Smooth muscle cell (in vitro differentiated cells): ENCODE results near the gene MRPS27. TPM values are rescaled to one million over a fixed set of nuclear protein-coding genes. Genes with fewer than 3 reads are reported as not detected.

Experiments
- DNase-seq: peaks from one replicate; lab custom pipeline; 2025; ENCODE audit not compliant: unreplicated experiment; lab: John Stamatoyannopoulos, UW
- H2AFZ ChIP-seq: fragments of 200-600 bp; sonication (generic); 2 replicates; pipeline ENCODE4 v1.6.0; 2016; ENCODE audit warnings: antibody characterized with exemption, low read depth, mild to moderate bottlenecking
- H3F3A ChIP-seq: fragments of 200-600 bp; sonication (generic); 2 replicates; pipeline ENCODE4 v1.6.0; 2017; ENCODE audit warnings: antibody characterized with exemption, low read depth
- H3K27ac ChIP-seq: fragments of 200-600 bp; sonication (generic); 2 replicates; pipeline ENCODE4 v1.5.1; 2016; ENCODE audit warnings: low read depth, mild to moderate bottlenecking
- H3K27me3 ChIP-seq: fragments of 200-600 bp; sonication (generic); 2 replicates; pipeline ENCODE4 v1.6.1; 2016; ENCODE audit warnings: low read depth, mild to moderate bottlenecking
- H3K36me3 ChIP-seq: fragments of 200-600 bp; sonication (generic); 2 replicates; pipeline ENCODE4 v1.5.1; 2016; ENCODE audit warnings: low read depth
- H3K4me1 ChIP-seq: fragments of 200-600 bp; sonication (generic); 2 replicates; pipeline ENCODE4 v1.5.1; 2016; ENCODE audit warnings: low read depth
- H3K4me2 ChIP-seq: fragments of 200-600 bp; sonication (generic); 2 replicates; pipeline ENCODE4 v1.6.0; 2016; ENCODE audit warnings: mild to moderate bottlenecking
- H3K4me3 ChIP-seq: fragments of 200-600 bp; sonication (generic); 2 replicates; pipeline ENCODE4 v1.5.1; 2016; ENCODE audit warnings: mild to moderate bottlenecking
- H3K79me2 ChIP-seq: fragments of 200-600 bp; sonication (generic); 2 replicates; pipeline ENCODE4 v1.6.0; 2016; ENCODE audit warnings: low read depth, mild to moderate bottlenecking
- H3K9ac ChIP-seq: fragments of 200-600 bp; sonication (generic); 2 replicates; pipeline ENCODE4 v1.6.0; 2016; ENCODE audit warnings: low read depth
- H3K9me3 ChIP-seq: fragments of 200-600 bp; sonication (generic); replicated peaks from 2 replicates; pipeline ENCODE4 v1.5.1; 2016; ENCODE audit warnings: low read depth
- H4K20me1 ChIP-seq: fragments of 200-600 bp; sonication (generic); 2 replicates; pipeline ENCODE4 v1.6.0; 2016; ENCODE audit warnings: low read depth
- CTCF ChIP-seq: fragments of 200-600 bp; sonication (generic); IDR thresholded peaks from 2 replicates; pipeline ENCODE4 v1.5.1; 2017; ENCODE audit warnings: borderline replicate concordance, mild to moderate bottlenecking, antibody characterized with exemption; ENCODE audit not compliant: insufficient read depth, poor library complexity, severe bottlenecking
- WGBS: methylation state at CpG from one replicate; pipeline ENCODE4 v1.1.7; 2016; ENCODE audit warnings: low lambda C conversion rate; 5-methylcytosine and 5-hydroxymethylcytosine counted together
- polyA plus RNA-seq: library from polyadenylated mRNA; unstranded; fragments of >200 nt; fragmentation: Nextera tagmentation; extraction: Ambion mirVana; gene quantifications from 2 replicates; pipeline ENCODE4 v1.2.1, GENCODE V29; 2016
- total RNA-seq: library from RNA; depleted of rRNA; stranded (reverse); fragments of >200 nt; gene quantifications from 2 replicates; pipeline ENCODE4 v1.2.3, GENCODE V29; 2014

The MRPS27 gene
- total and polyA plus RNA-seq, 2 experiments from 2014 or later: 36.7 to 38.3 TPM

DNA sequence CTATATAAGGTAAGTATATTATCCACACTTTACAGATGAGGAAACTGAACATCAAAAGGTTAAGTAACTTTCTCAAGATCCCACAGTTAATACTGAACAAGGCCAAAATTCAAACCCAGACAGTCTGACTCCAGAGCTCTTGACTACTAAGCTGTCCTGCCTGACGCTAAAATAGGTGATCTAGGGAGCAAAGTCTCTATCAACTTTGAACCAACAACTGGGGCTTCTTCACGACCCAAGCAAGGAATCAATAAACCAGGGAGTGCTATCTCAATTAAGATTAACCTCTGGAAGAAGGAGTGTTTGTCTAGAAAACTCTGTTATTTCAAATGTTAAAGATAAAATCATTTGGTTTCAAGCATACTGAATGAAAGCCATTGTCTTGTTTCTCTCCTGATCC is 64.4 kb downstream of the MRPS27 start:
- 68% methylated on average over 2 of the region's 2 CpGs for WGBS
- H3K27me3 ChIP-seq: no peaks in the 10 kb centered on the region

GRCh38 chr5:72255237-72255636 is 64.8 kb downstream of the MRPS27 start:
- H3K9me3 ChIP-seq: no peaks in the 10 kb centered on the region
- H3K4me3 ChIP-seq: no peak overlapping the region
- no peaks in the 10 kb centered on the region for H3K27me3 ChIP-seq
- H3K9ac ChIP-seq: no peak overlapping the region
- H2AFZ ChIP-seq: no peak overlapping the region
- no peak for TF ChIP-seq CTCF
- H4K20me1 ChIP-seq: no peaks in the 10 kb centered on the region
- DNase-seq: no peak
- no peak overlapping the region for H3K4me2 ChIP-seq
- H3F3A ChIP-seq: peaks cover 7% of the 10 kb centered on the region
- H3K79me2 ChIP-seq: peaks cover 21% of the 10 kb centered on the region
- peaks cover 17% of the 10 kb centered on the region for H3K4me1 ChIP-seq
- H3K36me3 ChIP-seq: no peaks in the 10 kb centered on the region
- no peak overlapping the region for H3K27ac ChIP-seq
- WGBS: 95% methylated on average over 3 of the region's 3 CpGs

More for the DNA sequence above, 64.4 kb downstream of the MRPS27 start:
- Histone ChIP-seq H3F3A (peaks cover 7% of the 10 kb centered on the region), H3K9ac (no peak overlapping the region), H3K4me1 (peaks cover 17% of the 10 kb centered on the region), H4K20me1 (no peaks in the 10 kb centered on the region), H3K4me3 (no peak overlapping the region), H2AFZ (no peak overlapping the region), H3K4me2 (no peak overlapping the region), H3K36me3 (no peaks in the 10 kb centered on the region), H3K79me2 (peaks cover 21% of the 10 kb centered on the region), H3K9me3 (no peaks in the 10 kb centered on the region), H3K27ac (no peak overlapping the region)
- DNase-seq: no peak
- no peak for TF ChIP-seq CTCF

GRCh38 chr5:72252574-72253155 is 67.4 kb downstream of the MRPS27 start:
- Histone ChIP-seq H3K79me2 (peaks cover 12% of the 10 kb centered on the region), H3K27me3 (no peaks in the 10 kb centered on the region), H3K4me1 (peaks cover 26% of the 10 kb centered on the region), H3K9ac (no peak overlapping the region), H3F3A (peaks cover 13% of the 10 kb centered on the region), H3K27ac (no peak overlapping the region), H3K36me3 (no peaks in the 10 kb centered on the region), H4K20me1 (no peaks in the 10 kb centered on the region), H2AFZ (no peak overlapping the region), H3K9me3 (no peaks in the 10 kb centered on the region), H3K4me2 (no peak overlapping the region), H3K4me3 (no peak overlapping the region)
- no peak for TF ChIP-seq CTCF
- DNase-seq: no peak
- 65% methylated on average over 5 of the region's 5 CpGs for WGBS

GRCh38 chr5:72252008-72252407 is 68.0 kb downstream of the MRPS27 start:
- no peak overlapping the region for H3K27ac ChIP-seq
- no peak overlapping the region for H3K4me2 ChIP-seq

More at GRCh38 chr5:72252008-72252407, 68.0 kb downstream of the MRPS27 start:
- no peak for DNase-seq
- Histone ChIP-seq H3K4me1 (peaks cover 33% of the 10 kb centered on the region), H3K79me2 (peaks cover 12% of the 10 kb centered on the region), H3K27me3 (no peaks in the 10 kb centered on the region), H4K20me1 (no peaks in the 10 kb centered on the region), H3K9me3 (no peaks in the 10 kb centered on the region), H3K9ac (no peak overlapping the region), H2AFZ (no peak overlapping the region), H3K4me3 (no peak overlapping the region), H3K36me3 (no peaks in the 10 kb centered on the region), H3F3A (peaks cover 19% of the 10 kb centered on the region)
- TF ChIP-seq CTCF: no peak
